IPS-11a (cell line): ENCODE data around the gene DCTN2.
"Not testable (repeated sequence)": the region's sequence is repeated elsewhere in the genome, so short reads cannot be mapped to it uniquely, and the experiment has no call there.

Experiments used
- H3K4me3 ChIP-seq: one replicate; pipeline ENCODE4 v1.5.1; 2013; ENCODE audit warnings: low read depth, low read length, control low read depth

Gene DCTN2

DNA sequence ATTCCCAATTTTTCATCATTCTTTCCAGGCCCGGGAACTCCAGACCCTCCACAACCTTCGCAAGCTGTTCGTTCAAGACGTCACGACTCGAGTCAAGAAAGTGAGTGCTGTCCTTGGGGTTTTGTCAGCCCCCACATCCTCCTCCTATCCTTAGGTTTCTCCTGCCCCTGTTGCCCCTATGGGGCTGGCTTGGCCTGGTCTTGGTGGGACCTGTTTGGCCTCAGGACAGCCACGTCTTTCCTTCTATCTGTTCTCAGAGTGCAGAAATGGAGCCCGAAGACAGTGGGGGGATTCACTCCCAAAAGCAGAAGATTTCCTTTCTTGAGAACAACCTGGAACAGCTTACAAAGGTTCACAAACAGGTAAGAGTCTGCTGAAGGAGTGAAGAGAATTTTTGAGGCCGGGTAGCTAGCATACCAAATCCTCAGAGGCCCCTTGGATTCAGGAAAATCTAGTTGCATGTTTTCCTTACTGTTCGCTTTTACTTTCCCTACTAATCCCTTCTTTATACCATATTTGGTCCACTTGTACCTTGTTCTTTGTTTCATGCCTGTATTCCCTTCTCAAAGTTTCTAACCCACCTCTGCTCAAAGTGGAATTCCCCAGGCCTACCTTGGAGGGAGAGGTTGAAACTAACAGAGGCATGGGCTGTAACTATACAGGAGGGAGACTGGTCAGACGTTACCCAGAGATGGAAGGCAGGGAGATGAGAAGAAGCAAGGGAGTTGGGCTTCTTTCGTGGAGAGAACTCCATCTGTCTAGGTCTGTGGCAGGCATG lies 31.2 kb upstream of the DCTN2 start:
- no peak overlapping the region for H3K4me3 ChIP-seq

DNA sequence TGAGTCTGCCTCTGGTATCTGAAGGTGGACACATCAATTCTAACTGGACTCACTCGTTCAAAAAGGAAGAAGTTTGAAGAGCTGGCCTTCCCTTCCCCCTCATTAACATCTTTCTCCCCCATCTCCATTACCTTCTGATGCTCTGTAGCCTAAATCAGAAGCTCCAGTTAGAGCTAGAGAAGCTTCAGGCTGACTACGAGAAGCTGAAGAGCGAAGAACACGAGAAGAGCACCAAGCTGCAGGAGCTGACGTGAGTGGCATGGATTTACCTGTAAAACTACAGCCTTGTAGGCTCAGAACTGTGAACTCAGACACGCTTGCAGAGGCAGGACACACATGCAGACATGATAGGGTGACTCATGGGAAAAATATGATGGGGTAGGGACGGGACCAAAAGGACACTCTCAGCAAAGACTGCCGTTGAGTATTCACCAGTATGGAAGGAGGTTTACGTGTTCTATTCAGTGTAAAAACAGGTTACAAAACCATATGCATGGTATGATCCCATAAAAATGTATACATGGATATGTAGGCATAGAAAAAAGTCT lies 29.7 kb upstream of the DCTN2 start:
- H3K4me3 ChIP-seq, result no peak overlapping the region

DNA sequence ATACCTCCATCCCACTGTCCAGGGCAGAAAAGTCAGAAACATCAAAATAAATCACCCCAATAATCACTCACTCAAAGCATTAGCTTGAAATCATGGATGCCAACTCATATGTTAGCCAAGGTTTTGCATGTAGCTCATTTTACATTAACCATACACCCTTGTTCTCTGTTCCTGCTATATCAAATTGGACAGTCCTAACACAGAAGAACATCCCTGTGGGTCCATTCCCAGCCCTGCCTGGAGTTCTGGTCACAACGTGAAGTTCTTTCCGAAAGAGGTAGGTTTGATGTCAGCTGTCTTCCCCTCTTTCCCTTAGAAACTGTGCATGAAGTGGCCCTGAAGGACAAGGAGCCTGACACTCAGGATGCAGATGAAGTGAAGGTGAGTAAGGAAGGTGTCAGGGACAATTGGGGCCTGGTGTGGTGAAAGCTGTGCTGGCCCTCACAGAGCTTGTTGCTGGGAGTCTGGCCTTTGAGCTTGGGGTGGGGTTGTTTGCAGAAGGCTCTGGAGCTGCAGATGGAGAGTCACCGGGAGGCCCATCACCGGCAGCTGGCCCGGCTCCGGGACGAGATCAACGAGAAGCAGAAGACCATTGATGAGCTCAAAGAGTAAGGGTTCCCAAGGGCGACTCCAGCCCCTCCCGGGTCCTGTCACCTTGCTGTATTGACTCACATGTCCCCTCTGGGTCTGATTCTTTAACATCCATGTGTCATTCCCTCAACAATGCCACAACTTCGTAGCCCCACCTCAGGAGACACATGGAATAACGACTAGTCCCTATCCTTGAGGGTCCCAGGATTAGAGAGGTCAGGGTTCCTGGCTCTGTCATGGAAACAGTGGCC lies 29.0 kb upstream of the DCTN2 start:
- H3K4me3 ChIP-seq, result no peak overlapping the region

DNA sequence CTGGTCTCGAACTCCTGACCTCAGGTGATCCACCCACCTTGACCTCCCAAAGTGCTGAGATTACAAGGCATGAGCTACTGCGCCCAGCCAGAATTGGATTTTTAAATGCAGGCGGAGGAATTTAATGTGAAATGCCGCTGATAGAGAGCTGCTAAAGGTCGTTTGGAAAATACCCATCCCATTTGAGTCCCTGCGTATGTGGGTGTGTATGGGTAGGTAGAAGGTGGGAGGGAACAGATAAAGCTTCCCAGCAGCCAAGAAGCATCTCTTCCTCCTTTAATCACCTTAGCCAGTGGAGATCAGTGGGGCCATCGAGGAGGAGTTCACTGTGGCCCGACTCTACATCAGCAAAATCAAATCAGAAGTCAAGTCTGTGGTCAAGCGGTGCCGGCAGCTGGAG lies 27.8 kb upstream of the DCTN2 start:
- no peak overlapping the region for H3K4me3 ChIP-seq

DNA sequence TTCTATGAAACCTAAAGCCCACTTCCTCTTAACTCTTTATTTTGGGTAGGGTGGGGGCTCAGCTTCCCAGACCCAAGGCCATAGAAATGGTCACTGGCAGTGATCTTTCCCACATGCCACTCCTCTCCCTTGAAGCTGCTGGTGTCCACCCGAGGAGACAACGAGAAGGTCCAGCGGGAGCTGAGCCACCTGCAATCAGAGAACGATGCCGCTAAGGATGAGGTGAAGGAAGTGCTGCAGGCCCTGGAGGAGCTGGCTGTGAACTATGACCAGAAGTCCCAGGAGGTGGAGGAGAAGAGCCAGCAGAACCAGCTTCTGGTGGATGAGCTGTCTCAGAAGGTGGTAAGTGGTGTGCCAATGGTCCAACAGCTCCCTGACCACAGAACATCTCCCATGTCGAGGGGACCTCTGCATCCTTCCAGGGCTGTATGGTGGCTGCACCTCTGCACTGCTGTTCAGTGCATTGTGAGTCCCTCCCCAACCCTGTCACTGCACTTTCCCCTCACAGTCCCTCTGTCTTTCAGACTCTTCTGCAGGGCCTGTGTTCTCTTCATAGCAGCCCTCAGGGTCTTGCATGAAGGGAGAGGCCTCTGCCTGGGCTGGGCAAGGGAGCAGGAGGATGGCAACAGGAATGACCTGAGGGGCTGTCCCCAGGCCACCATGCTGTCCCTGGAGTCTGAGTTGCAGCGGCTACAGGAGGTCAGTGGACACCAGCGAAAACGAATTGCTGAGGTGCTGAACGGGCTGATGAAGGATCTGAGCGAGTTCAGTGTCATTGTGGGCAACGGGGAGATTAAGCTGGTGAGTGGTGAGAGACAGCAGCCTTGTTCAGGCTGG lies 25.2 kb upstream of the DCTN2 start:
- no peak overlapping the region for H3K4me3 ChIP-seq

DNA sequence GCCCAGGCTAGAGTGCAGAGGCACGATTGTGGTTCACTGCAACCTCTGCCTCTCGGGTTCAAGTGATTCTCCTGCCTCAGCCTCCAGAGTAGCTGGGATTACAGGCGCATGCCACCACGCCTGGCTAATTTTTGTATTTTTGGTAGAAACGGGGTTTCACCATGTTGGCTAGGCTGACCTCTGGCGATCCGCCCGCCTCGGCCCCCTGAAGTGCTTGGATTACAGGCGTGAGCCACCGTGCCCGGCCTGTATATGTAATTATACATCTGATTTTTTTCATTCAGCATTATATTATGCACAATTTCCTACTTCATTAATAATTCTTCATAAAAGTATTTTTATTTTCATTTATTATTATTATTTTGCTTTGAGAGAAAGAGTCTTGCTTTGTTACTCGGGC lies 23.4 kb upstream of the DCTN2 start:
- H3K4me3 ChIP-seq, result not testable (repeated sequence)

DNA sequence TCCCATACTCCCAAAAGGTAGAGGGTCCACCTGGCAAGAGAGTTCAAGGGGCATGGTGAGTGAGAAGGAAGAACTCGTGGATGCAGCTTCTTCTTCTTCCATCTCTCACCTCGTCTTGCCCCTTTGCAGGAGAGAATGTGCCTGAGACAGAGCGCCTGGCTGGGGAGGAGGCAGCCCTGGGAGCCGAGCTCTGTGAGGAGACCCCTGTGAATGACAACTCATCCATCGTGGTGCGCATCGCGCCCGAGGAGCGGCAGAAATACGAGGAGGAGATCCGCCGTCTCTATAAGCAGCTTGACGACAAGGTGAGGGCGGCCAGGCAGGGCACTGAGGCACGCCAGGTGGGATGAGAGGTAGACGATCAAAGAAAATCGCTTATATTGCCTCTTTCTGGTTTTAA lies 22.9 kb upstream of the DCTN2 start:
- no peak overlapping the region for H3K4me3 ChIP-seq

DNA sequence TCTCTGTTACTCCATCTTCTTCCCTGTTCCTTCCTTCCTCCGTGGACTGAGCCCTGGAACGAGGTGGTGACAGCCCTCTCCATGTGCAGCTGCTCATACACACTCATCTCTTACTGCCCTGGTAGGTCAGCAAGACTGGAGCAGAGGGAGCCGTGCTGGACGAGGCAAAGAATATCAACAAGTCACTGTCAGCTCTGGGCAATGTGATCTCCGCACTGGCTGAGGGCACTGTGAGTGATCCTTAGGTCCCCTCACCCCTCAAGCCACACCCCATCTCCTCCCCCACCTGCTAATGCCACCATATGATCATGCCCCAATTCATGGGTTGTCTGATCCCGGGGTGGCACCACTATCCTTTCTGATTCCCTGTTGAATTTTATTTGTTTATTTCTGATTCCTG lies 21.8 kb upstream of the DCTN2 start:
- H3K4me3 ChIP-seq, result no peak overlapping the region

DNA sequence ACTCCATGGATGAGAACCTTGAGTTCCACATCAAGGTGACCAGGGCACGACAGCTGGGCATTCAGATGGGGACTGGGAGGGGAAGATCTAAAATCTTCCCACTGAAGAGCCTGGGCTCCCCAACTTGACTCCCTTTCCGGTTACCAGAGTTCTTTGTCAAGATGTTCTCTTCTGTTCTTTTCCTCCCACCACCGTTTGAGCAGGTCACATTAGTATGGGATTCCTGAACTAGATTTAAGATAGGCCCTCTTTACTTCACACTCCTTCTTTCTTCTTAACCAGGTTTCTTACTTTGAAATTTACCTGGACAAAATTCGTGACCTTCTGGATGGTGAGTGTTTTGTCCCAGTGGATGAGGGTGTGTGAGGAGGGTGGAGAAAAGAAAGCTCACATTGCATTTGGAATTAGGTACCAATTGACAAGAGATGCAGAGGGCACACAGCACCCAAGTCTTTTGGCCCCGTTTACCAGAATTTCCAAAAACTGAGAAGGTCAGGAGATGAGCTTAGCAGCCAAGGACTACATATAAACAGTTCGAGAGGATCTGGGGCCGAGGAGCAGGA lies 17.3 kb upstream of the DCTN2 start:
- H3K4me3 ChIP-seq, result no peak overlapping the region

DNA sequence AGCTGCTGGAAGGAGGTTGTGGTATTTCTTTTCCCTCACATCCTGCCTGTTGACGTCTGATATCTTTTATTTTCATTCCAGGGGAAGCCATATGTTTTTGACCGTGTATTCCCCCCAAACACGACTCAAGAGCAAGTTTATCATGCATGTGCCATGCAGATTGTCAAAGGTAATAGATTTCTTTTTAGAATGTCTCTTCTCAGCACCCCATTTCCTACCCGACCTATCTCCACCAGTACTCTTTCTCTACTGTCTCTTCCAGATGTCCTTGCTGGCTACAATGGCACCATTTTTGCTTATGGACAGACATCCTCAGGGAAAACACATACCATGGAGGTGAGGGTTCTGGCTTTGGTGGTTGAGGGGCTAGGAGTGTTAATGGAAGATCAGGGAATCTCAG lies 16.4 kb upstream of the DCTN2 start:
- no peak overlapping the region for H3K4me3 ChIP-seq

DNA sequence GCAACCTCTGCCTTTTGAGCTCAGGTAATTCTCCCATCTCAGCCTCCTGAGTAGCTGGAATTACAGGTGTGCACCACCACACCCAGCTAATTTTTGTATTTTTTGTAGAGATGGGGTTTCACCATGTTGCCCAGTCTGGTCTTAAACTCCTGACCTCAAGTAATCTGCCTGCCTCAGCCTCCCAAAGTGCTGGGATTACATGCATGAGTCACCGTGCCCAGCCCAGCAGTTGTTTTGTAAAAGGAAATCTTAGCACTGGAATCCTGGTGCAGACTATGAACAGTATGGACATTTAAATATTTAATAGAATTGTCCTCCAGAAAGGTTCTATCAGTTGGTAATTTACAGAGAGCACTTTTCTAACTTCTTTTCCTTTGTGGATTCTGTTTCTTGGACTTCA lies 14.1 kb upstream of the DCTN2 start:
- not testable (repeated sequence) for H3K4me3 ChIP-seq

DNA sequence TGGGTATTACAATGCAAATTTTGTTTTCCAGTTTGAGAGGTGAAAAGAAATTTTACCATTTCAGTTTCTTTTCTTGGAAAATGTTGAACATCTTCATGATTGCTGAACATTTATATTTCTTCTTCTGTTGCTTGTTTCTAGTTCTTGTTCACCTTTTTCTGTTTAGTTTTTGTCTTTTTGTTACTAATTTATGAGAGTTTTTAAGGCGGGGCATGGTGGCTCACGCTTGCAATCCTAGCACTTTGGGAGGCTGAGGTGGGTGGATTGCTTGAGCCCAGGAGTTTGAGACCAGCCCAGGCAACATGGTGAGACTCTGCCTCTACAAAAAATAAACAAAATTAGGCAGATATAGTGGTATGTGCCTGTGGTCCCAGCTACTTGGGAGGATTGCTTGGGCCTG lies 13.5 kb upstream of the DCTN2 start:
- H3K4me3 ChIP-seq, result no peak overlapping the region

DNA sequence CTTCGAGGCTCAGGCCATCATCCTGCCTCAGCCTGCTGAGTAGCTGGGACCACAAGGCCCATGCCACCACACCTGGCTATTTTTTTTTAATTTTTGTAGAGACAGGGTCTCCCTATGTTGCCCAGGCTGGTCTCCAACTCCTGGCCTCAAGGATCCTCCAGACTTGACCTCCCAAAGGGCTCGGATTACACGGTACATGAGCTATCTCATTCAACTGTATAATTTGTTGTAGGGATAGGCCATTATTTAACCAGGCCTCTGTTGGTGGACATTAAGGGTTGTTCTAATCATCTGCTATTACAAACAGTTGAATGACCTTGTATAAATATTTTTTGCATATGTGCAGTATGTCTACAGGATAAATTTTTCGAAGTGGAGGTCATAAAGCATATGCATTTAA lies 11.9 kb upstream of the DCTN2 start:
- H3K4me3 ChIP-seq, result no peak overlapping the region

DNA sequence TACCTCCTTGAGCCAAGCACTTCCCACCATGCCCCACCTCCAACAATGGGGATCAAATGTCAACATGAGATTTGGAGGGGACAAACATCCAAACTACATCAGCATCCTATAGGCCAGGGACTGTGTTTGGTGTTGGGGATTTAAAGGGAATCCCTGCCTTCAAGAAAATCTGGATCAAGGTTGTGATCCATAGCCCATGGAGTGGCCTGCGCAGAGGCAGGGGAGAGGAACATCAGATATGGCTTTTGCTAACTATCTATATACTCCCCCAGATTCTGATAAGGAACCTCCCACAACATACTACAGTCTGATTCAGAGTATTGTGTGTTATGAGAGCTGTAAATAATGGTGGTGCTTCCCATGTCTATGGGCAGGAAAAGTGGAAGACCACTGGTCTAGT lies 7.9 kb upstream of the DCTN2 start:
- no peak overlapping the region for H3K4me3 ChIP-seq

DNA sequence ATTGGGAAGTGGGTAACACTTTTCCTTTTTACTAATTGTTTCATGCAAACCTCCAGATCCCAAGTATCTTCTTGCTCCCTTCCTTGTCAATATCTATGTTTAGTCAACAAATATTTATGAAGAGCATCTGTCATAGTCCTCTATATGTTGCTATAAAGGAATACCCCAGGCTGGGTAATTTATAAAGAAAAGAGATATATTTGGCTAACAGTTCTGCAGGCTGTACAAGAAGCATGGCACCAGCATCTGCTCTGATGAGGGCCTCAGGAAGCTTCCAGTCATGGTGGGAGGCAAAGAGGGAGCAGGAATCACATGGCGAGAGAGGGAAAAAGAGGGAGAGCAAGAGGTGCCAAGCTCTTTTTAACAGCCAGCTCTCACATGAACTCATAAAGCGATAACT lies 7.5 kb upstream of the DCTN2 start:
- no peak overlapping the region for H3K4me3 ChIP-seq

DNA sequence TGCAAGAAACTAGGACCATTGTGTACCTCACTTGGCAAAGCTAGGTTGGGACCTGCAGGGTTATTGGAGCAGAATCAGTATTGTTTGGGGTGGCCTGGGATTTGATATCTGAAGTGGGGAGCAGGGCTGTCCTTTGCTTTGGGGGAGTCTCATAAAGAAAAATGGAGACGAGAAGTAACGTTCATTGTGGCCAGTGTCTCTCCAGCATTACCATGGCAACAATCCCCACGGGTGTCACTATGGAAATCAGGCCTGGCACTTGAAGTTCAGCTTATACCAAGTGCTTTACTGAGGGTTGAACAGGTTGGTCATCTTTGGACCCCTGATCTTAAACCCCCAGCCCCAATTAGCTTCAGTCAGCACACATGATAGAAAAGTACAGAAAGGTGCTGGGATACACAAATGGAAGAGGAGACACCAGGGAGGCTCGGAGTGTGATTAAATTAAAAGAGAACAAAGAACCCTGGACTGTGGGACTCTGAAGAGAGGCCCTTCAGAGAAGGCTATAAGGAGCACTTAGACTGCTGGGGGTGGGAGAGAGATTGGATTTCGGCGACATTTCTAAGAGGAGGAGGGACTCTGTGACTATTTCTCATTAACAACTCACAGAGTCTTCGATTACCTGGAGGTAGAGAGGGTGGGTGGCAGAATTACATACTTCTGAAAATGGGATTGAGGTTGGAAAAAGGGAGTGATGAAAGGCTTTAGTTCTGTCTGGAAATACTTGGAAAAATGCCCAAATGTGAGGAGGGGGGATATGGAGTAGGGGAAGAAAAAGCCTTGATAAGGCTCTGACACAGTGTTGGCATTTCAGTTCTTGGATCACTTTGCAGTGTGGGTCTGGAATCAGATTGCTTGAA lies 6.6 kb upstream of the DCTN2 start:
- H3K4me3 ChIP-seq, result no peak overlapping the region

DNA sequence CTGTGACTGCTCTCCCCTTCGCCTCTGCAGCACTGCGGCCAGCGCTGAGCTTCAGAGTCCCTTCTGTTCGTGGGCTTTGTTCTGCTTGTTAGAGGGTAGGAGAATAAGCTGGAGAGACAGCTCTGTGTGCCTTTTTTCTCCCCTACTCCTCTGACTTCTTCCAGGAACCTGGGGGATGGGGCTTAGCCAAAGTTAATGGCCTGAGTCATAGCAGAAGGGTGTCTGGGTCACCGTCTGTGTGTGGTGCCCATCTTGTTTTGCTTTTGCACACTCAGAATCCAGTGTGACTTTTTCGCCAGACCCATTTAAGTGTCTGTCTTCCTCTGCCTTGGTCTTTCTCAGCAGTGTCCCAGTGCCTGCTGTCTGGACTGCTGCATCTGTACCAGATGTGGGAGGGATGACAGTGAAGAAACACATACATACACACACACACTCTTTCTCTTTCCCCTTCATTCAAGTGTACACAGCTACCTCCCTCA lies 5.9 kb upstream of the DCTN2 start:
- no peak overlapping the region for H3K4me3 ChIP-seq

DNA sequence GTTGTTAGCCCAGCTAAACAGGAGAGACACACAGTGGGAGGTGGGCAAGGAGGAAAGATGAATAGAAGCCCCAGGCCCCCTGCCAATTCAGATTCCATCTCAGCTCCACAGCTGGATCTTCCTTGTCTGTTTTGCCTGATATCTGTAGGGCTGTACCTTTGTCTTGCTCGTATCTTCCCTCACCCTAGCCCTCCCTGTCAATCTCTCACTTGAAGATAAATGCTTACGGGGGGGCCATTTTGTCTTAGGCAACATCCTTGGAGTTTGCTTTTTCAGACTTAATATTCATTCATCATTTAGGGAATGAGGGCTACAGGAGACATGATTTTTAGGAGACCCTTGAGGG lies 5.3 kb upstream of the DCTN2 start:
- H3K4me3 ChIP-seq, result no peak overlapping the region

DNA sequence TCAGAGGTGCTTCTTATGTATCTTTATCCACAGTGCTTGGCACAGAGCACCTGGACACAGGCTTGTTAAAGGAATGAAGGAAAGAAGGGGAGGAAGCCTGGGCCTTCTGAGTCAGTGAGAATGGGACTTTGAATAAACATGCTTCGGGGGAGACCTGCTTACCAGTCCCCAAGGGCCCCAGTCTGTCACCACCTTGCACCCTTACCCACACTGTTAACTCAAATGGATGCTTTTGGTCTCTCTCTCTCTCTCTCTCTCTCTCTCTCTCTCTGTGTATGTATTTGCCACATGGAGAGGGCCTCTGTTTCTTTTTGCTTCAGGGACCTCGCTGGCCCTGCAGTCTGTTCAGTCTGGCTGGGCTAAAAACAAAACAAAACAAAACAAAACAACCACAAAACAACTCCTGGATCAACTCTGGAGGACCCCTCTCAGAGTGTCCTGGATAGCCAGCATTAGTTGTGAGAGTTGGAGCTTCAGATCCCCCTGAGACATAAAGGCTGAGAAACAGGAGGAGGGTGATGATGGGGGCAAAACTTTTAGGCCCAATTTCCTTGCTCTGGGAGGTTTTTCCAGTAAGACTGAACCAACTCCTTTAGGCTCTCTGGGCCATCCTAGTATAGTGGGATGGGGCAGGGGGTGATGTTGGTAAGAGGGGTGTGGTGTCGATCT lies 4.8 kb upstream of the DCTN2 start:
- H3K4me3 ChIP-seq, result no peak overlapping the region
